Endothelial cell of umbilical vein (primary cell): Measurements from ENCODE around the gene NF2. TPM values are rescaled to one million over a fixed set of nuclear protein-coding genes. Genes with fewer than 3 reads are reported as not detected.

Source experiments
- BruUV-seq: library from RNA; stranded (reverse); fragments of 400-500 nt; replicated peaks from 2 replicates; lab custom pipeline; 2021; lab: Mats Ljungman, UMichigan
- CTCF ChIA-PET: fragments of 300-600, 350-600 bp; sonication (Branson Sonifier 250); formaldehyde crosslinking; loops from one replicate; lab custom pipeline; 2021; ENCODE audit warnings: antibody characterized with exemption, inconsistent platforms; lab: Charles Lee
- POLR2A ChIA-PET: fragments of 300-600, 350-600 bp; sonication (Branson Sonifier 250); formaldehyde crosslinking; loops from one replicate; lab custom pipeline; 2021; ENCODE audit warnings: antibody characterized with exemption, inconsistent platforms; lab: Charles Lee
- DNase-seq: peaks from one replicate; pipeline ENCODE4 v3.0.0-alpha.2; 2011; ENCODE audit warnings: low read depth, low spot score
- FAIRE-seq: peaks from 2 replicates; lab custom pipeline; 2011; peaks lifted over from hg19 to GRCh38; lab: Jason Lieb, UNC
- H2AFZ ChIP-seq: 2 replicates; pipeline ENCODE4 v1.6.0; 2012; ENCODE audit warnings: low read depth, low read length, control low read depth, inconsistent platforms
- H3K27ac ChIP-seq: 2 replicates; pipeline ENCODE4 v1.5.1; 2011; ENCODE audit warnings: low read depth, mild to moderate bottlenecking, control low read depth, low read length, moderate library complexity; ENCODE audit not compliant: insufficient read depth
- H3K27me3 ChIP-seq, 2 experiments: 2 replicates each; pipeline versions ENCODE4 v1.6.0 to v1.6.1; 2011; ENCODE audit warnings: low read length in 2 of 2, mixed read lengths in 1 of 2; ENCODE audit not compliant: control insufficient read depth in 2 of 2, insufficient read depth in 2 of 2
- H3K36me3 ChIP-seq, 2 experiments: 2 replicates in 1 of 2; 3 replicates in 1 of 2; pipeline ENCODE4 v1.5.1; 2011; ENCODE audit warnings: low read length in 2 of 2, mild to moderate bottlenecking in 1 of 2, moderate library complexity in 1 of 2; ENCODE audit not compliant: control insufficient read depth in 2 of 2, insufficient read depth in 2 of 2; ENCODE audit errors: extremely low read depth in 1 of 2
- H3K4me1 ChIP-seq: 3 replicates; pipeline ENCODE4 v1.5.1; 2011; ENCODE audit warnings: mild to moderate bottlenecking, low read length; ENCODE audit not compliant: control insufficient read depth, insufficient read depth; ENCODE audit errors: extremely low read depth
- H3K4me2 ChIP-seq: 2 replicates; pipeline ENCODE4 v1.6.1; 2011; ENCODE audit warnings: low read length, control low read depth, mixed read lengths; ENCODE audit not compliant: insufficient read depth
- H3K4me3 ChIP-seq, 3 experiments: fragments of 200-600 bp in 1 of 3; sonication (generic), shearing (Covaris generic) in 1 of 3; replicated peaks in 1 of 3; 2 replicates each; pipeline ENCODE4 v1.5.1; 2011 to 2016; ENCODE audit warnings: control low read depth in 3 of 3, low read length in 3 of 3, mild to moderate bottlenecking in 2 of 3, inconsistent platforms in 1 of 3, low read depth in 1 of 3, moderate library complexity in 1 of 3; ENCODE audit not compliant: insufficient read depth in 1 of 3
- H3K79me2 ChIP-seq: 2 replicates; pipeline ENCODE4 v1.6.0; 2012; ENCODE audit warnings: low read length, inconsistent platforms; ENCODE audit not compliant: control insufficient read depth, insufficient read depth
- H3K9ac ChIP-seq: replicated peaks from 2 replicates; pipeline ENCODE3; 2011; ENCODE audit warnings: low read length, control low read depth; ENCODE audit not compliant: insufficient read depth; ENCODE audit errors: extremely low read depth
- H3K9me1 ChIP-seq: replicated peaks from 3 replicates; pipeline ENCODE4 v1.6.0; 2011; ENCODE audit warnings: mild to moderate bottlenecking, low read length; ENCODE audit not compliant: control insufficient read depth, insufficient read depth; ENCODE audit errors: extremely low read depth
- H3K9me3 ChIP-seq: replicated peaks from 2 replicates; pipeline ENCODE4 v1.5.1; 2012; ENCODE audit warnings: low read length, inconsistent platforms; ENCODE audit not compliant: control insufficient read depth, insufficient read depth
- H4K20me1 ChIP-seq: replicated peaks from 2 replicates; pipeline ENCODE3; 2011; ENCODE audit warnings: mild to moderate bottlenecking, low read length; ENCODE audit not compliant: control insufficient read depth, insufficient read depth; ENCODE audit errors: extremely low read depth
- EZH2 ChIP-seq: IDR thresholded peaks from 2 replicates; pipeline ENCODE4 v1.6.1; 2012; ENCODE audit warnings: borderline replicate concordance, low read depth, mild to moderate bottlenecking, moderate library complexity, low read length, inconsistent platforms; ENCODE audit not compliant: severe bottlenecking
- FOS ChIP-seq: IDR thresholded peaks from 2 replicates; pipeline ENCODE4 v1.6.1; 2011; ENCODE audit warnings: mild to moderate bottlenecking, low read length, moderate library complexity, borderline replicate concordance; ENCODE audit not compliant: insufficient read depth
- GATA2 ChIP-seq: IDR thresholded peaks from 2 replicates; pipeline ENCODE4 v1.7.0; 2011; ENCODE audit warnings: low read depth, mild to moderate bottlenecking, moderate library complexity, mixed read lengths, low read length; ENCODE audit not compliant: insufficient read length, insufficient read depth
- JUN ChIP-seq: IDR thresholded peaks from 2 replicates; pipeline ENCODE4 v1.6.1; 2011; ENCODE audit warnings: borderline replicate concordance, low read depth; ENCODE audit not compliant: insufficient read length, insufficient read depth
- MYC ChIP-seq: IDR thresholded peaks from one replicate; pipeline ENCODE4 v1.6.1; 2011; ENCODE audit warnings: mild to moderate bottlenecking, low read depth, low read length
- POLR2A ChIP-seq: IDR thresholded peaks from 2 replicates; pipeline ENCODE4 v1.6.1; 2012; ENCODE audit warnings: low read depth, mild to moderate bottlenecking, control low read depth, low read length
- POLR2AphosphoS5 ChIP-seq: IDR thresholded peaks from 2 replicates; pipeline ENCODE4 v1.6.1; 2012; ENCODE audit warnings: low read depth, mild to moderate bottlenecking, control low read depth, low read length, moderate library complexity; ENCODE audit not compliant: insufficient read depth
- dilution Hi-C: fragments of 300-500 bp; cut with MboI; formaldehyde crosslinking; loops from one replicate; pipeline ENCODE4 v1.15.0; 2019; ENCODE audit warnings: low sequenced_read_pairs; ENCODE audit not compliant: extremely low pct_ligation_motif_present
- intact Hi-C: fragments of 100-400 bp; cut with micrococcal nuclease; formaldehyde crosslinking; loops from one replicate; pipeline ENCODE4 v1.10.0; 2022
- polyA plus RNA-seq, 4 experiments: library from polyadenylated mRNA; depleted of rRNA in 3 of 4; stranded (reverse) in 3 of 4; unstranded in 1 of 4; fragments of >200 nt; gene quantifications; 2 replicates each; pipeline versions ENCODE4 v1.2.1 to v1.2.3, GENCODE V29; 2011 to 2012; ENCODE audit warnings: missing spikeins in 1 of 4
- total RNA-seq: library from RNA; stranded (reverse); gene quantifications from 2 replicates; pipeline ENCODE4 v1.2.3, GENCODE V29; 2021
- TF ChIP-seq, protein P1 (sequence below), 2 donors: IDR thresholded peaks; 1 replicate in 1 of 2; 2 replicates in 1 of 2; pipeline ENCODE4 v1.5.1; 2011; ENCODE audit warnings: low read length in 2 of 2, mild to moderate bottlenecking in 2 of 2, moderate library complexity in 2 of 2, control low read depth in 1 of 2, inconsistent platforms in 1 of 2, low read depth in 1 of 2; ENCODE audit not compliant: insufficient read depth in 1 of 2; ENCODE audit errors: extremely low read depth in 1 of 2
- TF ChIP-seq, protein P2 (sequence below): IDR thresholded peaks from 2 replicates; pipeline ENCODE4 v1.6.1; 2011; ENCODE audit not compliant: insufficient read depth, insufficient read length

Gene NF2
- total and polyA plus RNA-seq, 2 donors (not counting 3 experiments of a cell fraction or from before 2014, with no cell fraction given), result 27.8 to 115 TPM

DNA sequence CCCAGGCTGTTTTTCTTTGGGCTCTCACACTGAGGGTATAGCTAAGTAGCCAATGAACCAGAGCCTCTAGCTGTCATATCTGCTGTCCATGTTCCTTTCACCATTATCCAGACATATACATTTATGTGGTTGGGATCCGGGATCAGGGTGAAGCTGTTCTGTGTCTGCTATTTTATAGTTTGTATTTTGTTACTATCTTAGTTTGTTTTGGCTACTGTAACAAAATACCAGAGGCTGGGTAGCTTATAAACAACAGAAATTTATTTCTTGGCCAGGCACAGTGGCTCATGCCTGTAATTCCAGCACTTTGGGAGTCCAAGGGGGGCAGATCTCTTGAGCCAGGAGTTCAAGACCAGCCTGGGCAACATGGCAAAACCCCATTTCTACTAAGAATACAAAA, 75.9 kb downstream of the NF2 start:
- H3K4me3 ChIP-seq, result no peak overlapping the region
- no peak overlapping the region for H3K4me2 ChIP-seq
- no peak overlapping the region for H2AFZ ChIP-seq
- no peaks in the 10 kb centered on the region for H3K9me3 ChIP-seq
- no peaks in the 10 kb centered on the region for H3K27me3 ChIP-seq
- intact Hi-C loops (no loop called here), dilution Hi-C loops (no loop called here)
- H3K27ac ChIP-seq, result no peak overlapping the region
- H3K79me2 ChIP-seq, result no peaks in the 10 kb centered on the region
- peaks cover 25 to 38% of the 10 kb centered on the region in 2 experiments for H3K36me3 ChIP-seq
- CTCF ChIA-PET, result interaction anchor here (1.0 to 3.8 kb wide), 4 partner anchors 10 to 91 kb away, joined by 3 to 17 read pairs (median 8); no protein-coding TSS in a partner anchor
- DNase-seq, result no peak
- H3K9ac ChIP-seq, result no peak overlapping the region
- TF ChIP-seq EZH2, result no peak
- no peak for TF ChIP-seq MYC
- TF ChIP-seq GATA2, result no peak
- no peak for TF ChIP-seq POLR2A
- TF ChIP-seq POLR2AphosphoS5, result no peak
- no peak for TF ChIP-seq JUN
- H3K9me1 ChIP-seq, result no peaks in the 10 kb centered on the region
- no peak for FAIRE-seq
- POLR2A ChIA-PET, result no interaction called here
- no peaks in the 10 kb centered on the region for H4K20me1 ChIP-seq
- no peaks in the 10 kb centered on the region for H3K4me1 ChIP-seq
- no TSS peak for BruUV-seq

DNA sequence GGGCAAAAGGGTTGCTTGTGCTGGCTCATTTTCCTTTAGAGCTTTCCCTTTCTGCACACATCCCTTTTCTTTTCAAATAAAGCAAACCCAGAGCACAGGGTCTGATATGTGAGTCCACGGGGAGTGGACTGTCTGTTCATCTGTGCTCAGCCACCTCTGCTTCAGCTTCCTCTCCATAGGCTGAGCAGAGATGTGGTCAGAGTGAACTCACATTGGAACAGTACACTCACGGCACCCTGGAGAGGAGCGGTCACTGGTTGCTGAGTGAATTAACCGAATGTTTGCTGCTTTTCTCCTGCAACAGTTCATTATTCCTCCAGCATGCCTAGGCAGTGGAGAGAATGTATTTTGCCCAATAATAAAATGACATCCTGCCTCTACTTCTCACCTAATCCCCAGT, 80.1 kb downstream of the NF2 start:
- intact Hi-C loops (no loop called here), dilution Hi-C loops (no loop called here)
- ChIA-PET POLR2A (no interaction called here), CTCF (interaction anchor here (0.8 to 2.2 kb wide), 3 partner anchors 47 to 405 kb away, joined by 3 to 6 read pairs (median 5); no protein-coding TSS in a partner anchor)
- Histone ChIP-seq H3K9me3 (no peaks in the 10 kb centered on the region), H3K27ac (no peak overlapping the region), H3K4me3 (no peak overlapping the region), H3K36me3 (peaks cover 12 to 22% of the 10 kb centered on the region in 2 experiments), H3K27me3 (no peaks in the 10 kb centered on the region), H3K4me2 (no peak overlapping the region), H4K20me1 (no peaks in the 10 kb centered on the region), H3K9ac (no peak overlapping the region), H3K9me1 (no peaks in the 10 kb centered on the region), H3K4me1 (no peaks in the 10 kb centered on the region), H3K79me2 (no peaks in the 10 kb centered on the region), H2AFZ (no peak overlapping the region)
- no TSS peak for BruUV-seq
- FAIRE-seq (no peak), DNase-seq (no peak)
- TF ChIP-seq, protein P1, sequence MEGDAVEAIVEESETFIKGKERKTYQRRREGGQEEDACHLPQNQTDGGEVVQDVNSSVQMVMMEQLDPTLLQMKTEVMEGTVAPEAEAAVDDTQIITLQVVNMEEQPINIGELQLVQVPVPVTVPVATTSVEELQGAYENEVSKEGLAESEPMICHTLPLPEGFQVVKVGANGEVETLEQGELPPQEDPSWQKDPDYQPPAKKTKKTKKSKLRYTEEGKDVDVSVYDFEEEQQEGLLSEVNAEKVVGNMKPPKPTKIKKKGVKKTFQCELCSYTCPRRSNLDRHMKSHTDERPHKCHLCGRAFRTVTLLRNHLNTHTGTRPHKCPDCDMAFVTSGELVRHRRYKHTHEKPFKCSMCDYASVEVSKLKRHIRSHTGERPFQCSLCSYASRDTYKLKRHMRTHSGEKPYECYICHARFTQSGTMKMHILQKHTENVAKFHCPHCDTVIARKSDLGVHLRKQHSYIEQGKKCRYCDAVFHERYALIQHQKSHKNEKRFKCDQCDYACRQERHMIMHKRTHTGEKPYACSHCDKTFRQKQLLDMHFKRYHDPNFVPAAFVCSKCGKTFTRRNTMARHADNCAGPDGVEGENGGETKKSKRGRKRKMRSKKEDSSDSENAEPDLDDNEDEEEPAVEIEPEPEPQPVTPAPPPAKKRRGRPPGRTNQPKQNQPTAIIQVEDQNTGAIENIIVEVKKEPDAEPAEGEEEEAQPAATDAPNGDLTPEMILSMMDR (IDR thresholded peaks at IDR 0.05; ENCODE audit: extremely low read depth in 1 of 2, insufficient read depth in 1 of 2, low read depth in 1 of 2, low read length in 2 of 2), result no peak
- TF ChIP-seq GATA2, result no peak
- TF ChIP-seq JUN, result no peak
- TF ChIP-seq MYC, result no peak
- TF ChIP-seq, protein P2, sequence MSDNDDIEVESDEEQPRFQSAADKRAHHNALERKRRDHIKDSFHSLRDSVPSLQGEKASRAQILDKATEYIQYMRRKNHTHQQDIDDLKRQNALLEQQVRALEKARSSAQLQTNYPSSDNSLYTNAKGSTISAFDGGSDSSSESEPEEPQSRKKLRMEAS, result no peak
- TF ChIP-seq FOS, result no peak
- no peak for TF ChIP-seq EZH2
- TF ChIP-seq POLR2A, result no peak
- no peak for TF ChIP-seq POLR2AphosphoS5
